Activated CD4-positive, alpha-beta T cell treated with anti-CD3 and anti-CD28 coated beads for 36 hours (primary cell): Measurements from ENCODE around the gene XPC. TPM values are rescaled to one million over a fixed set of nuclear protein-coding genes. Genes with fewer than 3 reads are reported as not detected.

ENCODE experiments used
- ATAC-seq: fragments of 200-7000 bp; cut with Tn5 transposase; one replicate; pipeline ENCODE4 v1.10.0; 2021; ENCODE audit warnings: mild to moderate bottlenecking, moderate library complexity
- CTCF ChIA-PET: fragments of 350-600 bp; sonication (Branson Sonifier 250); formaldehyde crosslinking; loops from one replicate; lab custom pipeline; 2021; ENCODE audit warnings: antibody characterized with exemption; lab: Charles Lee
- POLR2A ChIA-PET: fragments of 350-600 bp; sonication (Branson Sonifier 250); formaldehyde crosslinking; loops from one replicate; lab custom pipeline; 2021; ENCODE audit warnings: antibody characterized with exemption, inconsistent platforms; lab: Charles Lee
- DNase-seq: peaks from one replicate; pipeline ENCODE4 v3.0.0-alpha.2; 2020
- H3K27ac Mint-ChIP-seq: one replicate; pipeline ENCODE4 v1.8.0; 2021; ENCODE audit warnings: mixed read lengths
- H3K27me3 Mint-ChIP-seq: one replicate; pipeline ENCODE4 v1.8.0; 2021; ENCODE audit warnings: mixed read lengths
- H3K36me3 Mint-ChIP-seq: one replicate; pipeline ENCODE4 v1.8.0; 2021; ENCODE audit warnings: low read depth, mixed read lengths
- H3K4me1 Mint-ChIP-seq: one replicate; pipeline ENCODE4 v1.8.0; 2021; ENCODE audit warnings: mixed read lengths
- H3K4me3 Mint-ChIP-seq: one replicate; pipeline ENCODE4 v1.8.0; 2021; ENCODE audit warnings: mild to moderate bottlenecking, moderate library complexity, mixed read lengths
- H3K9me3 Mint-ChIP-seq: one replicate; pipeline ENCODE4 v1.8.0; 2021; ENCODE audit warnings: low read depth, mixed read lengths
- intact Hi-C, 2 experiments: fragments of 100-400 bp; cut with DNase I in 1 of 2; cut with micrococcal nuclease in 1 of 2; formaldehyde crosslinking; loops; one replicate each; pipeline versions ENCODE4 v1.14.2 to v1.15.1; 2022 to 2024; cut with DNase I, micrococcal nuclease
- total RNA-seq, 2 experiments: library from RNA; stranded (reverse); gene quantifications; one replicate each; pipeline ENCODE4 v1.2.3, GENCODE V29; 2021

Gene XPC
- total RNA-seq, 2 experiments from 2014 or later = 24.3 to 24.7 TPM

DNA sequence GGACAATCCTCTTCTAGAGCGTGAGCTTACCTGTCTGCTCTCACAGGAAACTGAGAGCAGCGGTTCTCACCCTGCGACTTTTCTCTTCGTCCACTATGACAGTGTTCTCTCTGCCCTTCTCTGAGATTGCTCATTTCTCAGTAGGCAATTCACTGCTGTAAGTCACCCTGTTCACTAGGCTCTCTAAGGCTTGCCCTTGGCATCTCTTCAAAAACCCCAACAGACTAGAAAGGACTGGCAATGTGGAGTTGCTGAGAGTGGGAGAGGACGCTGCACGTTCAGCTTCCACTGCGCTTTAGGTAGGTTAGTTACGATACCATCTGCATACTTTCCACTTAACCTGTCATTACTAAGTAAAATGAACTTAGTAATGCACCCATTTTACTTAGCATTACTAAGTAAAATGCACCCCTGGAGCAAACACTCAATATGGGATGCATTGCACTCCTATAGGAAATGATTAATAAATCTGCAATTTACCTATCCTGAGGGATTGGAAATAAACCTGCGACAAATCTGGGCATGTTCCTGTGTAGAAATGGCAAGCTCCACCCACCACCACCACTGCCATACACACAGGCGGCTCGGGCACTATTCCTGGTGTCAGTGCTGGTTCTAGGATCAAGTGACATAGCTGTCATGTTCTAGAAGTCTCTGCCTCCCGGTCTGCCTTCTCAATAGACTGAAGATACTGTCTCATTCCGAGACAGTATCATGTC is 21.4 kb downstream of the XPC start:
- DNase-seq (no peak), ATAC-seq (no peak)
- POLR2A ChIA-PET = interaction anchor here (0.7 kb wide), 1 partner anchor 174 kb away, joined by 3 read pairs; no protein-coding TSS in a partner anchor
- H3K4me3 Mint-ChIP-seq = no peak overlapping the region
- H3K36me3 Mint-ChIP-seq = peaks cover 57% of the 10 kb centered on the region
- intact Hi-C loops = no loop called here
- H3K4me1 Mint-ChIP-seq = peaks cover 4% of the 10 kb centered on the region
- CTCF ChIA-PET = interaction anchor here (0.6 to 1.3 kb wide), 2 partner anchors 17 to 565 kb away, joined by 3 read pairs; no protein-coding TSS in a partner anchor
- no peak overlapping the region for H3K27ac Mint-ChIP-seq
- H3K9me3 Mint-ChIP-seq = peaks cover 9% of the 10 kb centered on the region
- H3K27me3 Mint-ChIP-seq = no peaks in the 10 kb centered on the region

DNA sequence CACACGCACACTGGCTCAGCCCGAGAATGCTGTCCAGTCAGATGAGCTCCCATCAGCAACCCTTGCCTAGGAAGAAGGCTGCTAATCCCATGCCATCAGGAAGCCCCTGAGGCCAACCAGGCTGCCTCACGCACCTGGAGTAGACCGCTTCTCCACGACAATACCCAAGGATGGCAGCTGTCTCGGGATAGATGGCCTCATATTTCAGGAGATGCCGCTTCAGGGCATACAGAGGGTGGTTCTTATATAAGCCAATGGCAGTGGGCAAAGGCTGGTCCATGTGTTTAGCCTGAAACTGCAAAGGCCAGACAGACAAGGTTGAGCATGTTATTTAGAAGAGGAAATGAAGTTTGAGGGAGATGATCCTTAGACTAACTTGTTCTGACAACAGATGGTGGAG is 22.2 kb downstream of the XPC start:
- H3K27me3 Mint-ChIP-seq = no peaks in the 10 kb centered on the region
- peaks cover 49% of the 10 kb centered on the region for H3K36me3 Mint-ChIP-seq
- intact Hi-C loops = no loop called here
- ChIA-PET CTCF (no interaction called here), POLR2A (no interaction called here)
- H3K4me3 Mint-ChIP-seq = no peak overlapping the region
- ATAC-seq (no peak), DNase-seq (no peak)
- peak overlapping the region; percentile 3 for H3K27ac Mint-ChIP-seq
- H3K4me1 Mint-ChIP-seq = peaks cover 4% of the 10 kb centered on the region
- H3K9me3 Mint-ChIP-seq = peaks cover 4% of the 10 kb centered on the region

DNA sequence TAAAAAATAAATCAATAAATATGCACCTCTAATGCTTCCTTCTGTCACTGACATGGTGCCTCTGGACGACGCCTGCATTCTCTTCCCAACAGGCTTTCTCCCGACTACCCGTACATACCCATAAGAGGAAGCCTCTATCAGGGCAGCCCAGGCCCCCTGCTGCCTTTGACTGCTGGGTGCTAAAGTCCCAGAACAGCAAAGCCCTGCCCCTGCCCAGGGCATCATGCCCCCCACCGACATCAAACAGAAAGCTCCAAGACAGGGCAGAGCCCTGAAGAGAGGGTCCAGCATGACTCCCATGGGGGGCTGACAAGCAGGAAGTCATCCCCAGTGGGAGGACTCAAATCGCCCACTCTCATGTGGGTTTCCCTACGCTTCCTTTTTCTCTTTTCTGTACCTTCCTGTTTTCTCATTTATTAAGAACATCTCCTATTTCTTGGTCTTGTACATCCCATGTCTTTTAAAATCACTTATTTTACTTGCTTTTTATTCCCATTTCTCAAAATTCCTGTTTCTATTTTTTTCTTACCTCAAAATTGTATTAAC is 23.4 kb downstream of the XPC start:
- DNase-seq (no peak), ATAC-seq (no peak)
- no peak overlapping the region for H3K27ac Mint-ChIP-seq
- no peak overlapping the region for H3K4me3 Mint-ChIP-seq
- intact Hi-C loops = no loop called here
- ChIA-PET CTCF (no interaction called here), POLR2A (interaction anchor here (0.6 kb wide), 1 partner anchor 1212 kb away, joined by 4 read pairs; no protein-coding TSS in a partner anchor)
- H3K4me1 Mint-ChIP-seq = peaks cover 4% of the 10 kb centered on the region
- peaks cover 36% of the 10 kb centered on the region for H3K36me3 Mint-ChIP-seq
- H3K27me3 Mint-ChIP-seq = no peaks in the 10 kb centered on the region
- no peaks in the 10 kb centered on the region for H3K9me3 Mint-ChIP-seq

DNA sequence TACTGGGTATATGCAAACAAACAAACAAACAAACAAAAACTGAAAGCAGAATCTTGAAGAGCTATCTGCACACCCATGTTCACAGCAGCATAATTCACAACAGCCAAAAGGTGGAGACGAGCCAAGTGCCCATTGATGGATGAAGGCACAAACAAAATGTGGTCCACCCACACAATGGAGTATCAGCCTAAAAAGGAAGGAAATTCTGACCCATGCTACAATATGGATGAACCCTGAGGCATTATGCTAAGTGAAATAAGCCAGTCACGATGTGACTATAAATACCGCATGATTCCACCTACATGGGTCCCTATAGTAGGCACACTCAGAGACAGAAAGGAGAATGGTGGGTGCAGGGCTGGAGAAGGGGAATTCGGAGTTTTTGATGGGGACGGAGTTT is 24.1 kb downstream of the XPC start:
- POLR2A ChIA-PET = no interaction called here
- no peak overlapping the region for H3K4me3 Mint-ChIP-seq
- H3K9me3 Mint-ChIP-seq = no peaks in the 10 kb centered on the region
- peaks cover 4% of the 10 kb centered on the region for H3K4me1 Mint-ChIP-seq
- H3K27me3 Mint-ChIP-seq = no peaks in the 10 kb centered on the region
- peaks cover 34% of the 10 kb centered on the region for H3K36me3 Mint-ChIP-seq
- intact Hi-C loops = no loop called here
- H3K27ac Mint-ChIP-seq = no peak overlapping the region
- CTCF ChIA-PET = no interaction called here
- no peak for DNase-seq
- no peak for ATAC-seq

DNA sequence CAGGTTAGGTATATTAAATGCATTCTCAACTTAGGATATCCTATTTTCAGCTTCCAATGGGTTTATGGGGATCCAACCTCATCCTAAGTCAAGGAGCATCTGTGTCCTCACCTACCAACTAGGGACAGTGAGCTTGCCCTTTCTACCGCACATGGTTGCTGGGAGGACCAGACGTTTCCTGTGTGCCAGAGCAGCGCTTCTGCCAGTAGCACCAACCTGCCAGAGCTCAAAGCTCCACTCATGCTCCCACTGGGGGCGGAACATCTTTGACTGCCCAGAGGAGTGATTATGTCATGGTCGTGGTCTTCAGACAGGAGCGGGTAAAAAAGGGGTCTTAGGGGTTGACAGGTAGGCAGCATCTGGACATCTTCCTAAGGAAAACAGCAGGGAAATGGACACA is 24.7 kb downstream of the XPC start:
- H3K9me3 Mint-ChIP-seq = no peaks in the 10 kb centered on the region
- H3K36me3 Mint-ChIP-seq = peaks cover 28% of the 10 kb centered on the region
- no peaks in the 10 kb centered on the region for H3K27me3 Mint-ChIP-seq
- DNase-seq = no peak
- ChIA-PET CTCF (interaction anchor here (0.7 to 1.2 kb wide), 2 partner anchors 12 to 99 kb away, joined by 3 to 4 read pairs; no protein-coding TSS in a partner anchor), POLR2A (no interaction called here)
- peaks cover 4% of the 10 kb centered on the region for H3K4me1 Mint-ChIP-seq
- H3K4me3 Mint-ChIP-seq = no peak overlapping the region
- H3K27ac Mint-ChIP-seq = no peak overlapping the region
- ATAC-seq = no peak
- intact Hi-C loops = no loop called here

DNA sequence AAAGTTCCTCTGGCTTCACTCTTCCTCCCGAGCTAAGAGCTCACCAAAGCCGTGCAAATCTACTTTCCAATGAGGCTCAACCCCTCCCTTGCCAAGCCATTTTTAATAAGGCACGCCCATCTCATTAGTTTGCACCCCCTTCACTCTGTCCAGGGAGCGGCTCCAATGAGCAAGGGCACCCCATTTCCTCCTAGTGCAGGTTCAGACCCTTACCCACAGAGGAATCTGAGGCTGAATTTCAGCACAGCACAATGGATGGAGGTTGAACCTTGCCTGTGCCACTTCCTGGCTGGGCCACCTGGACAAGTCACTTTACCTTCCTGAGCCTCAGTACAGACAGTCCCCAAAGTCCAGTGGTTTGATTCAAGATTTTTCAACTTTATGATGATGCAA is 25.4 kb downstream of the XPC start:
- no peak overlapping the region for H3K4me3 Mint-ChIP-seq
- H3K9me3 Mint-ChIP-seq = no peaks in the 10 kb centered on the region
- peaks cover 24% of the 10 kb centered on the region for H3K36me3 Mint-ChIP-seq
- CTCF ChIA-PET = interaction anchor here (0.7 to 1.2 kb wide), 5 partner anchors 9 to 708 kb away, joined by 3 to 4 read pairs (median 3); no protein-coding TSS in a partner anchor
- intact Hi-C loops = no loop called here
- no peak overlapping the region for H3K27ac Mint-ChIP-seq
- peaks cover 1% of the 10 kb centered on the region for H3K4me1 Mint-ChIP-seq
- no peak for ATAC-seq
- DNase-seq = no peak
- H3K27me3 Mint-ChIP-seq = no peaks in the 10 kb centered on the region
- POLR2A ChIA-PET = no interaction called here

DNA sequence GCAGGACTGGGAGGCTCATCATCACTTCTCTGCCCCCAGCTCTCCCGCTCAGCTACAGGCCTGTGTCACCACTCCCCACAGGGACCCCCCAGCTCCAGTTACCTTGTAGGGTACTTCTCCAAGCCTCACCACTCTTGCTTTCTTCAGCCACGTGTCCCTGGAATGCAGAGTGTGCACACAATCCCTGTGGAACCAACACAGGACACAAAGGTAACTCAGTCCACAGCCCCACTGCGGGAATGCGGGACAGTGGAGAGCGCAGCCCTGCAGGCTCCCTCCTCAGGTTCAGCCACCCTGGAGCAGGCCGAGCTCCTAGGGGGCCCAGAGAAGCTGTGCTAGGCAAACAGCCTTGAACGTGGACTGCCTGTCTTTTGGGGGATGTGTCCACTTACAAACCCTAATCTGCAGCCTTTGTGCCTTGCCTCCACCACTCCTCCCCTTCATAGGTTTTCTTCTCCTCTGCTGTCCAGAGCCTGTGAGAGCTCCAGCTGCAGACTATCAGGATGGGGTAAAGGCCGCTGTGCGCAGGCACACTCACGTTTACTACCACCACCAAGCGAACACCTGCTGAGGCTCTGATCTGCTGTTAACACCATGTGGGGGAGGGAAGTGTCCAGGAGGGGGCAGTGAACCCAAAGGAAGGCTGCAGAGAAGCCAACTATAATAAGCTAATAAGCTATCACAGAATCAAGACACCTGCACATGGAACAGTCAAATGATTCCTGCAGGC is 26.0 kb downstream of the XPC start:
- H3K27ac Mint-ChIP-seq = no peak overlapping the region
- H3K4me3 Mint-ChIP-seq = no peak overlapping the region
- ATAC-seq = no peak
- H3K36me3 Mint-ChIP-seq = peaks cover 21% of the 10 kb centered on the region
- no peaks in the 10 kb centered on the region for H3K4me1 Mint-ChIP-seq
- intact Hi-C loops = no loop called here
- POLR2A ChIA-PET = no interaction called here
- no peaks in the 10 kb centered on the region for H3K27me3 Mint-ChIP-seq
- CTCF ChIA-PET = interaction anchor here (0.7 to 1.2 kb wide), 4 partner anchors 9 to 708 kb away, joined by 3 to 4 read pairs (median 3); no protein-coding TSS in a partner anchor
- no peak for DNase-seq
- H3K9me3 Mint-ChIP-seq = no peaks in the 10 kb centered on the region

DNA sequence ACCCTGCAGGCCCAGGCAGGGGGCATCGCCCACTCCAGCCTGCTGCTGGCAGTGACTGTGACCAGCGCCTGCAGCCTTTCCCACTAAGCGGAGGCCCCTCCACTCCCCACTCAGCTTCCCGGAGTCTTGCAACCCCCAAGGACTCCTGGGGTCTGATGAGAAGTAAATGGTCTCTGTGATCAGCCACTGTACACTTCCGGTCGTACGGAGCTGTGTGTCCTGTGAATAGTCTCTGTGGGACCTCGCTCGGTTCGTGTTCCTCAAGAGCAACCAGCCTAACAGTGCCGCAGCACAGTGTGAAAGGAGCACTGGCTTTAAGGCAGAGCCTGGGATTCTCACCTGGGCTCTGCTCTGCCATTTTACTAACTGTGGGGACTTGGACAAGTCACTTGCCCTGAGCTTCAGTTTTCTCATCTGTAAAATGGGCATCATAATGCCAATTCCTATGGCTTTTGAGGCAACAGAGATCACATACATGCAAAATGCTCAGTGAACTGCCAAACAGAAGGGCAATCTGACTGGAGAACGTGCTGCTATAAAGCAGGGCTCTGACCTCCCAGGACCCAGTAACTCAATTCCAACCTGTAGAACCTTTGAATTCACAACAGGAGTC is 26.8 kb downstream of the XPC start:
- intact Hi-C loops = no loop called here
- H3K27ac Mint-ChIP-seq = no peak overlapping the region

DNA sequence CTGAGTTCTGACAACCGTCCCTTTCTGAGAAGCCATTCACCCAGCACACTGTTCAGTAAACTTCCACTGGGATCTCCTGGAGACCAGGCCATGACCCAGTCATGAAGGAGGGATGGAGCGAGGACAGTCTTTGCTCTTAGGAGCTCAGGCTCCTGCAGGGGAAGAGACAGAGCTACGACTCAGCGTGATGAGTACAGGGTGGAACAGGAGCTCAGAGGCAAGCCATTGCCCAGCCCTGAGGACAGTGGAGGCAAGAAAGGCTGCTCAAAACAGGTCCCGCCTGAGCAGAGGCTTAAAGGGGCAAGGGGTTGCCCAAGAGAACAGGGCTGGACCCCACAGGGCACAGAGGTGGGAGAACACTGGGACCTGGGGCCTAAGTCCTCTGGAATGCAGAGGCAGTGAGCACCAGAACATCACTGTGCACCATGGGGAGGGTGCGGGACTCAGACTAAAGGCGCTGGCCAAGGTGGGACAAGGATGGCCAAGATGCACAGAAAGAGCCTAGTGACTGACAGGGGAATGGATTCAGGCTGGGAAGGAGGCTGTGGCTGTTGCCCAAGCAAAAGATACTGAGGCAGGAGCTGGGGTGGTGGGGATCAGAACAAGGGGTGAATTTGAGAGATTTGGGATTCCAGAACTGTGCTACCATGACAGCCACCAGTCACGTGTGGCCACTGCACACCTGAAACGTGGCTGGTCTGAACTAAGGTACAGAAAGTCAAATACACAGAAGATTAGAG is 27.7 kb downstream of the XPC start:
- DNase-seq = no peak
- Mint-ChIP-seq H3K4me3 (no peak overlapping the region), H3K27ac (no peak overlapping the region), H3K9me3 (no peaks in the 10 kb centered on the region), H3K36me3 (peaks cover 26% of the 10 kb centered on the region), H3K27me3 (no peaks in the 10 kb centered on the region), H3K4me1 (peaks cover 5% of the 10 kb centered on the region)
- POLR2A ChIA-PET = no interaction called here
- CTCF ChIA-PET = no interaction called here
- intact Hi-C loops = no loop called here
- no peak for ATAC-seq

More for the DNA sequence above, 26.8 kb downstream of the XPC start:
- Mint-ChIP-seq H3K36me3 (peaks cover 26% of the 10 kb centered on the region), H3K4me1 (no peaks in the 10 kb centered on the region), H3K9me3 (no peaks in the 10 kb centered on the region), H3K27me3 (no peaks in the 10 kb centered on the region), H3K4me3 (no peak overlapping the region)
- DNase-seq (no peak), ATAC-seq (no peak)
- POLR2A ChIA-PET = no interaction called here
- CTCF ChIA-PET = interaction anchor here (1.1 kb wide), 1 partner anchor 8 kb away, joined by 4 read pairs; no protein-coding TSS in a partner anchor

DNA sequence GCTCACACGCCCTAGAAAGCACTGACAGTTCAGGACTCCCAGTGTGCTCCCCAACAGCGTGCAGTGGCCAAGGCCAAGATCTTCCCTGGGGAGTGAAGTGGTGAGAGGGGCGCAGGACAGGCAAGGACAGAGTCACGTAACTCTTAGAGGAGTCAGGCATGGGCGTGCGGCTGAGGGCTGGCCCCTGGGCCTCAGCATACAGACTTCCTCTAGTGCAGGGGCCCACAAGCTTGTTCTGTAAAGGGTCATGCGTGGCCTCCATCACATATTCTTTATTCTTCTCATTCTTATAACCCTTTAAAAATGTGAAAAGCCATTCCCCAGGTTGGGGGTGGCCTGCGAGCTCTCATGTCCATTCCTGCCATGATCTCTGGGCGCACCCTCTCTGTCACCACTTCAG is 28.3 kb downstream of the XPC start:
- H3K9me3 Mint-ChIP-seq = no peaks in the 10 kb centered on the region
- ChIA-PET POLR2A (no interaction called here), CTCF (no interaction called here)
- H3K27ac Mint-ChIP-seq = no peak overlapping the region
- H3K4me3 Mint-ChIP-seq = no peak overlapping the region
- DNase-seq = no peak
- no peak for ATAC-seq
- peaks cover 26% of the 10 kb centered on the region for H3K36me3 Mint-ChIP-seq
- H3K4me1 Mint-ChIP-seq = peaks cover 10% of the 10 kb centered on the region
- no peaks in the 10 kb centered on the region for H3K27me3 Mint-ChIP-seq
- intact Hi-C loops = no loop called here
